Lower lobe of right lung (tissue), 2 donors: ENCODE data around the gene PDXDC1. TPM values are rescaled to one million over a fixed set of nuclear protein-coding genes. Genes with fewer than 3 reads are reported as not detected.

Source experiments
- ATAC-seq, 2 donors: fragments of 200-7000 bp; cut with Tn5 transposase; one replicate each; pipeline ENCODE4 v1.9.1; 2020 to 2022; ENCODE audit warnings: mild to moderate bottlenecking in 2 of 2, moderate library complexity in 2 of 2
- DNase-seq: peaks from one replicate; pipeline ENCODE4 v3.0.0-alpha.2; 2020
- H3K27ac ChIP-seq: fragments of 200-600 bp; one replicate; pipeline ENCODE4 v1.8.0; 2022
- H3K27me3 ChIP-seq: fragments of 200-600 bp; one replicate; pipeline ENCODE4 v1.8.0; 2022; ENCODE audit warnings: low read depth
- H3K36me3 ChIP-seq: fragments of 200-600 bp; one replicate; pipeline ENCODE4 v1.8.0; 2022; ENCODE audit warnings: mild to moderate bottlenecking
- H3K4me1 ChIP-seq: fragments of 200-600 bp; one replicate; pipeline ENCODE4 v1.8.0; 2022
- H3K4me3 ChIP-seq: fragments of 200-600 bp; one replicate; pipeline ENCODE4 v1.8.0; 2022; ENCODE audit warnings: mild to moderate bottlenecking
- H3K9me3 ChIP-seq: fragments of 200-600 bp; one replicate; pipeline ENCODE4 v1.8.0; 2022
- intact Hi-C: fragments of 100-400 bp; cut with DNase I; formaldehyde crosslinking; loops from one replicate; pipeline ENCODE4 v1.11.0; 2022
- total RNA-seq: library from RNA; stranded (reverse); fragmentation: NEBNext Ultra II Directional; extraction: Animal tissue kit (Norgen Biotek cat#: 25700); gene quantifications from one replicate; pipeline ENCODE4 v1.2.1, GENCODE V29; 2021
- TF ChIP-seq, protein P1 (sequence below): fragments of 200-600 bp; IDR thresholded peaks from one replicate; pipeline ENCODE4 v1.8.0; 2022; ENCODE audit warnings: antibody characterized with exemption, mild to moderate bottlenecking
- donor health status: DM: no; HTN: yes; CAD: no; lungs with severe emphysema.

The PDXDC1 gene
- total RNA-seq, 1 donor from 2014 or later, result 103 TPM

DNA sequence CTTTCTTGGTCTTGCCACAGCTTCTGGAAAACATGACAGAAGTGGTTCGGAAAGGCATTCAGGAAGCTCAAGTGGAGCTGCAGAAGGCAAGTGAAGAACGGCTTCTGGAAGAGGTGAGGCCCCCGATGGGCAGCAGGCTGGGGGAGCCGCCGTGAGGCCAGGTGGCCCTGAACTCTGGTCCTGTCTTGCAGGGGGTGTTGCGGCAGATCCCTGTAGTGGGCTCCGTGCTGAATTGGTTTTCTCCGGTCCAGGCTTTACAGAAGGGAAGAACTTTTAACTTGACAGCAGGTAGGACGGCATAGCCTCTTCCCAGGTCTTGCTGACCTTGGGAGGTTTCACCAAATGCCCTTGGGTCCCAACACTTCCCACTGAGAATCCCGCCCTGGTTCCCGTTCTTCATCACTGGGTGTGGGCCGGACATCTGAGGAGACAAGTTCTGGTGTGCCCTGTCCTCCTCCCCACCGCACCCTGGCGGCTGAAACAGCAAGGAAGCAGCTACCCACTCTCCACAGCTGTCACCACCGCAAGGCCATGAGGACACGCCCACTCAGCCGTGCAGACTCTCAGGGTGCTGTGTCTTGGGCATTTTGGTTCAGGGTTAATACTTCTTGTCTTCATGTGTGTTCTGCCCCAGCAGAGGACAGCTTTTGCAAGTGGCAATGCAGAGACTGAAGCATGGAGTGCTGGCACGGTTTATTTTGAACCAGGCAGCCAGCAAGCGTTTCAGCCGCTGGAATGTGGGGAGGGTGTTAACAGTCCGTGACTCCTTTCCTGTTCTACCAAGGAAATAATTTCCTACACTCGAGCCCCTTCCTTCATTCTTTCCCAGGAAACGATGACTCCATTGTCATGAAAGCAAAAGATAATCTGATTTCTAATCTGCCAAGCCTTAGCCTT lies 59.7 kb downstream of the PDXDC1 start:
- Histone ChIP-seq H3K27ac (peak overlapping the region; percentile 33), H3K4me1 (peaks cover 3% of the 10 kb centered on the region), H3K9me3 (no peaks in the 10 kb centered on the region), H3K36me3 (peaks cover 100% of the 10 kb centered on the region), H3K27me3 (no peaks in the 10 kb centered on the region), H3K4me3 (no peak overlapping the region)
- ATAC-seq, result peak; percentile 15 to 31
- TF ChIP-seq, protein P1, sequence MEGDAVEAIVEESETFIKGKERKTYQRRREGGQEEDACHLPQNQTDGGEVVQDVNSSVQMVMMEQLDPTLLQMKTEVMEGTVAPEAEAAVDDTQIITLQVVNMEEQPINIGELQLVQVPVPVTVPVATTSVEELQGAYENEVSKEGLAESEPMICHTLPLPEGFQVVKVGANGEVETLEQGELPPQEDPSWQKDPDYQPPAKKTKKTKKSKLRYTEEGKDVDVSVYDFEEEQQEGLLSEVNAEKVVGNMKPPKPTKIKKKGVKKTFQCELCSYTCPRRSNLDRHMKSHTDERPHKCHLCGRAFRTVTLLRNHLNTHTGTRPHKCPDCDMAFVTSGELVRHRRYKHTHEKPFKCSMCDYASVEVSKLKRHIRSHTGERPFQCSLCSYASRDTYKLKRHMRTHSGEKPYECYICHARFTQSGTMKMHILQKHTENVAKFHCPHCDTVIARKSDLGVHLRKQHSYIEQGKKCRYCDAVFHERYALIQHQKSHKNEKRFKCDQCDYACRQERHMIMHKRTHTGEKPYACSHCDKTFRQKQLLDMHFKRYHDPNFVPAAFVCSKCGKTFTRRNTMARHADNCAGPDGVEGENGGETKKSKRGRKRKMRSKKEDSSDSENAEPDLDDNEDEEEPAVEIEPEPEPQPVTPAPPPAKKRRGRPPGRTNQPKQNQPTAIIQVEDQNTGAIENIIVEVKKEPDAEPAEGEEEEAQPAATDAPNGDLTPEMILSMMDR, result no peak
- DNase-seq, result no peak
- intact Hi-C loops, result no loop called here

DNA sequence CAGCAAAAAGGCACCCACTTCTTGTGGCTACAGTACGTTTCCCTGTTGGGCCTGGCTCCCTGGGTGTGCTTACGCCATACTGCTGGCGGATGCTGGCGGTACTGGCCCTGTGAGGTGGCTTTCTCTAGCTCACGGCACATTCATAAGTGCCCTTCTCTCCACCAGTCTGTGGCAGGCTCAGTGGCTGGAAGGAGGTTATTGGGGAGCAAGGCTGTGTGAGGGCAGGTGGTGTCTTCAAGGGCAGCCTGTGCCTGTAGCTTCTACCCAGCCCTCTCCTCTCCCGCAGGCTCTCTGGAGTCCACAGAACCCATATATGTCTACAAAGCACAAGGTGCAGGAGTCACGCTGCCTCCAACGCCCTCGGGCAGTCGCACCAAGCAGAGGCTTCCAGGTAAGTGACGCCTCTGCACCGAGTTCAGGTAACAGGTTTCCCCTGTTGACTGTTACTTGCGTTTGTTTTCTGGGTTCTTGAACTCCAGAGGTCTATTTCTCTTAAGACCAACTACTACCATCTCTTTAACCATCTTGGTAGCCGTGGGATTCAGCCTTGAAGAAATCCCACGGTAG lies 60.4 kb downstream of the PDXDC1 start:
- intact Hi-C loops, result no loop called here
- Histone ChIP-seq H3K27ac (peak overlapping the region; percentile 33), H3K9me3 (no peaks in the 10 kb centered on the region), H3K4me1 (peaks cover 3% of the 10 kb centered on the region), H3K36me3 (peaks cover 100% of the 10 kb centered on the region), H3K4me3 (no peak overlapping the region), H3K27me3 (no peaks in the 10 kb centered on the region)
- TF ChIP-seq, protein P1, result no peak
- ATAC-seq, result peak in 1 of 2 donors; percentile 7
- no peak for DNase-seq

DNA sequence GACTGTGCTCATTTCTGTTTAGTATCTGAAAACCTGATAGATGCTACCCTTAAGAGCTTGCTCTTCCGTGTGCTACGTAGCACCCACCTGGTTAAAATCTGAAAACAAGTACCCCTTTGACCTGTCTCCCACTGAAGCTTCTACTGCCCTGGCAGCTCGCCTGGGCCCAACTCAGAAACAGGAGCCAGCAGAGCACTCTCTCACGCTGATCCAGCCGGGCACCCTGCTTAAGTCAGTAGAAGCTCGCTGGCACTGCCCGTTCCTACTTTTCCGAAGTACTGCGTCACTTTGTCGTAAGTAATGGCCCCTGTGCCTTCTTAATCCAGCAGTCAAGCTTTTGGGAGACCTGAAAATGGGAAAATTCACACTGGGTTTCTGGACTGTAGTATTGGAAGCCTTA lies 62.2 kb downstream of the PDXDC1 start:
- ATAC-seq, result no peak
- Histone ChIP-seq H3K4me3 (no peak overlapping the region), H3K4me1 (peaks cover 11% of the 10 kb centered on the region), H3K27ac (no peak overlapping the region), H3K27me3 (no peaks in the 10 kb centered on the region), H3K9me3 (no peaks in the 10 kb centered on the region), H3K36me3 (peaks cover 93% of the 10 kb centered on the region)
- TF ChIP-seq, protein P1, result no peak
- intact Hi-C loops, result no loop called here
- DNase-seq, result no peak

DNA sequence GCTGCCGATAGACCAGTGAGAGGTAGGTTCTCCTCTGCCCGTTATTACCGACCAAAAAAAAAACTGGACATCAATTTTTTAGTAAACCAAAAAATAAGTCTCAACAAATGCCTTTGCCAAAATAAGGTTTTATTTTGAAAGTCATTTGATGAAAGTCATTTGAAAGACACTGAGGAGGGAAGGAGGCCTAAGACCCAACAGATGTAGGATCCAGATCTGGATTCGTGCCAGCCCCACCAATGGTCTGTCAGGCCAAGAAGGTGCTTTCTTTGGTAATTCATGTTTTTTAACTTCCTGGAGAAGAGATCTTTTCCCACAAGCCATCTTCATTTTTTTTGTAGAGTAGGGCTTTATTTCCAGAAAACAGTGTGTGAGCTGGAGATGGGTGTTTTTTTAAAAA lies 62.9 kb downstream of the PDXDC1 start:
- TF ChIP-seq, protein P1, result no peak
- intact Hi-C loops, result no loop called here
- no peak overlapping the region for H3K4me3 ChIP-seq
- H3K9me3 ChIP-seq, result no peaks in the 10 kb centered on the region
- no peak overlapping the region for H3K27ac ChIP-seq
- ATAC-seq, result no peak
- H3K27me3 ChIP-seq, result no peaks in the 10 kb centered on the region
- peaks cover 14% of the 10 kb centered on the region for H3K4me1 ChIP-seq
- DNase-seq, result no peak
- H3K36me3 ChIP-seq, result peaks cover 86% of the 10 kb centered on the region

DNA sequence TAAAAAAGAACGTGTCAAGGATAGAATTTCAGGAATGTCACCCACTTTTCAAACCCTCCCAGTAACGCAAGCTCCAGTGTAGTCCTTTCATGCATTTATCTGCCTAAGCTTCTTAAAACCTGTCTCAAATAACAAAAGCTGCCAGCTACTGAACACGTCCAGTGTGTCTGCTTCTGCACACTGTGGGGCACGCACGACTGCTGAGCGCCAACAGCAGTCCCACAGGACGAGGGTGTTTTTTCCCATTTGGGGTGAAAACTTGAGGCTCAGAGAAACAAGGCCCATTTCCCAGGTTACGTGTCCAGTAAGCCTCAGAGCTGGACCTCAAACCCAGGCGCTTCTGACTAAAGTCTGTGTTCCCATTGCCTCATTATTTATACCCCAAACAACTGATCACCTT lies 63.9 kb downstream of the PDXDC1 start:
- peaks cover 78% of the 10 kb centered on the region for H3K36me3 ChIP-seq
- H3K4me1 ChIP-seq, result peaks cover 14% of the 10 kb centered on the region
- intact Hi-C loops, result no loop called here
- ATAC-seq (no peak), DNase-seq (no peak)
- H3K9me3 ChIP-seq, result no peaks in the 10 kb centered on the region
- TF ChIP-seq, protein P1, result no peak
- H3K27me3 ChIP-seq, result no peaks in the 10 kb centered on the region
- H3K27ac ChIP-seq, result no peak overlapping the region
- H3K4me3 ChIP-seq, result no peak overlapping the region
